HCEC 1CT (cell line): ENCODE data around the gene CRTC3.
"Not testable (repeated sequence)": the region's sequence is repeated elsewhere in the genome, so short reads cannot be mapped to it uniquely, and the experiment has no call there.

ENCODE experiments used
- DNase-seq: peaks from one replicate; pipeline ENCODE4 v3.0.0-alpha.2; 2017

CRTC3 gene

DNA sequence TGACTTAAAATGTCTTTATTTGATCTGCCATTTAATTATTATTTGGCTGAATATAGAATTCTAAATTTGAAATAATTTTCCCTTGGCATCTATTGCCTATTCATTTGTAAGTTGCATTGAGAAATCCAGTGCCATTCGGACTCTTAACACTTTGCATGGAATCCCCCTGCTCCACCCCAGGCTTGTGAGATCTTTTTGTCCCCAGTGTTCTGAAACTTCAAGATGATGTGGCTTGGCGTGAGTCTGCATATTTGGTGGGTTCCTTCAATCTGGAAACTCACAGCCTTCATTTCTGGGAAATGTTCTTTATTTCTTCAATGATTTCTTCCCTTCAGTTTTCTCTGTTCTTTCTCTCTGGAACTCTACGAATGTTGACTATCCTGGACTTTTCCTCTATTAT is 103.6 kb downstream of the CRTC3 start:
- DNase-seq = no peak

DNA sequence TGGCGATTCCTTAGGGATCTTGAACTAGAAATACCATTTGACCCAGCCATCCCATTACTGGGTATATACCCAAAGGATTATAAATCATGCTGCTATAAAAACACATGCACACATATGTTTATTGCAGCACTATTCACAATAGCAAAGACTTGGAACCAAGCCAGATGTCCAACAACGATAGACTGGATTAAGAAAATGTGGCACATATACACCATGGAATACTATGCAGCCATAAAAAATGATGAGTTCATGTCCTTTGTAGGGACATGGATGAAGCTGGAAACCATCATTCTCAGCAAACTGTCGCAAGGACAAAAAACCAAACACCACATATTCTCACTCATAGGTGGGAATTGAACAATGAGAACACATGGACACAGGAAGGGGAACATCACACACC is 107.3 kb downstream of the CRTC3 start:
- DNase-seq = not testable (repeated sequence)

DNA sequence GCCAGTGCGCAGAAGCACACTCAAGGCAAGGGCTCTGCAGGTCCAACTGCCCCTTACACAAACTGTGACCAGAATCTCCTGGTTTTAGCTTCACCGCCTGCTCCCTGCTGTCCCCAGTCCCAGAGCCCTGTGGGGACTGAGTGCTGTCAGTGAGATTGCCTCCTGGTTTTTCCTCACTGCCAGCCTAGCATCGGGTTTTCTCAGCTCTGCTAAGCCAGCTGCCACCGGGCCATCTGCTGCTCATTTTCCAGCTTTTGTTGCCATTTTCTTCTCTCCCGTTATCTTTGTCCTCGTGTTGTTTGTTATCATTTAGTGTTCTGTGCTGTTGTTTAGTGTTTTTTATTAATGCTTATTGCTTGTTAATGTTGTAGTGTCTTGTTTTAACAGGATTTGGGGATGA is 108.0 kb downstream of the CRTC3 start:
- DNase-seq = no peak

DNA sequence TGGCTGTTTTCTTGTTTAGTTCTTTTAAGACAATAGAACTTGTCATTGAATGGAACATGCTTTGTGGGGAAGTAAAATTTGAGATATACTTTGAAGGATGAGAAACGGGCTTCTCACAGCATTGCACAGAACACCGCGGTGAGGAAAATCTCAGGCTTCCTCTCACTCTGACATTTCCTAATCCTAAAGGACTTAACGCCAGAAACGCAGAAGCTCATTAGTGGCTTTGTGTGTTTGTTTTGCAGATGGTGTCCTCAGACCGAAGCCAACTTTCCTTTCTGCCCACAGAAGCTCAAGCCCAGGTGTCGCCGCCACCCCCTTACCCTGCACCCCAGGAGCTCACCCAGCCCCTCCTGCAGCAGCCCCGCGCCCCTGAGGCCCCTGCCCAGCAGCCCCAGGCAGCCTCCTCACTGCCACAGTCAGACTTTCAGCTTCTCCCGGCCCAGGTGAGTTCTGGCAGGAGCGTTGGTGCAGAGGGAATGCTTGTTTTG is 108.5 kb downstream of the CRTC3 start:
- DNase-seq = no peak

DNA sequence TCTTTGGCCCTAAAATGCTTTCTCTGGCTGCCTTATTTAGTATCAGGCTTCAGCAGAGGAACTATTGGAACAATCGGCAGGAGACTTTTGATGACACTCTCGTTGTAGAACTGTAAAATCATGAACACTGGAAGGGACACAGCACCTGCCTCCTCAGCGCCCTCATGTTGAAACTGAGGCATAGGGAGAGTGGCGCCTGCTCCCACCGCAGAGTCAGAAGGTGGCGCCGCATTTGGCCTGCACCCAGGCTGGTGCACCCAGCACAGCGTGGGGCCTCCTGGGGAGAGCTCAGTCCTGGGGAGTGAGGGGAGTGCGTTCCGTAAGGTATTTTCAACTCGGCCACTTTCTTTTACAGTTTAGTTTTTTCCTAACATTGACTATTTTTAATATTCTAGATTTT is 109.2 kb downstream of the CRTC3 start:
- no peak for DNase-seq

DNA sequence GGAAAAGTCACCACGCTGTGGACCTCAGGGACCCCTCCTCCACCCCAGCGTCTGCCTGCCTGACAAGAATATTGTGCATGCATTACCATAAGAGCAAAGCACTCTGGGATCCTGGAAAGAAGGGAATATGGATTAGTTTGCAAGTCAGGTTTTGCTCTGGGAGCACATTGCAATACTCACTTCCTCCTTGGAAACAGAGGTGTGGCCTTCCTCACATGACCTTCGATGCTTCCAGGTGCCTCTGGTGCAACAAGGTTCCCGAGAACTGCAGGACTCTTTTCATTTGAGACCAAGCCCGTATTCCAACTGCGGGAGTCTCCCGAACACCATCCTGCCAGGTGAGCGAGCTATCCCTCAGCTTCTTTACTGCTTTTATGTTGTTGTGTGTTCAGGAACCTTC is 111.1 kb downstream of the CRTC3 start:
- no peak for DNase-seq

DNA sequence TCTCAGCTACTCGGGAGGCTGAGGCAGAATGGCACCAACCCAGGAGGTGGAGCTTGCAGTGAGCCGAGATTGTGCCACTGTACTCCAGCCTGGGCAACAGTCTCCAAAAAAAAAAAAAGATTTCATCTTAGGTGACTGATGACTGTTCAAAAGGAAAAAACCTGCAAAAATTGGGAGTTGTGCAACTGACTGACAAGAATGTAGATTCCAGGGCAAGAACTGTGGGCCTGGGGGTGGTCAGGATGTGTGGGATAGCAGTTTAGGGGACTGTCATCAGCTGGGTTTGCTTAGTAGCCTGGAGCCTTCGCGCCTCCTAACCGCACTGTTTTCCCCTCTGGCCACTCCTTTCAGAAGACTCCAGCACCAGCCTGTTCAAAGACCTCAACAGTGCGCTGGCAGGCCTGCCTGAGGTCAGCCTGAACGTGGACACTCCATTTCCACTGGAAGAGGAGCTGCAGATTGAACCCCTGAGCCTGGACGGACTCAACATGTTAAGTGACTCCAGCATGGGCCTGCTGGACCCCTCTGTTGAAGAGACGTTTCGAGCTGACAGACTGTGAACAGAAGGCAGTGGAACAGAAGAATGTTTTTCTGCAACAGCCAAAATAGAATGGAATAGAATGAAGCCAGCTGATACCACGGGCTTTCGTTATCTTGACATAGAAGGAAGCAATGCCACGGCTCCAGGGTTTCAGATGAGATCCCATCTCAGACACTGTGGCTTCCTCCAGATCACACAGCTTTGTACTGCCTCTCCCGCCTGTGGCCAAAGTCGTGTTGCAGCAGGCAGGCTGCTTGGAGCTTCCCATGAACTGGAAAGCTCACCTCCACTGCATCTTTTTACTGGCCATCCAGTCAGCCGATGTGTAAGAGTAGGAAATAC is 112.1 kb downstream of the CRTC3 start:
- DNase-seq = no peak

DNA sequence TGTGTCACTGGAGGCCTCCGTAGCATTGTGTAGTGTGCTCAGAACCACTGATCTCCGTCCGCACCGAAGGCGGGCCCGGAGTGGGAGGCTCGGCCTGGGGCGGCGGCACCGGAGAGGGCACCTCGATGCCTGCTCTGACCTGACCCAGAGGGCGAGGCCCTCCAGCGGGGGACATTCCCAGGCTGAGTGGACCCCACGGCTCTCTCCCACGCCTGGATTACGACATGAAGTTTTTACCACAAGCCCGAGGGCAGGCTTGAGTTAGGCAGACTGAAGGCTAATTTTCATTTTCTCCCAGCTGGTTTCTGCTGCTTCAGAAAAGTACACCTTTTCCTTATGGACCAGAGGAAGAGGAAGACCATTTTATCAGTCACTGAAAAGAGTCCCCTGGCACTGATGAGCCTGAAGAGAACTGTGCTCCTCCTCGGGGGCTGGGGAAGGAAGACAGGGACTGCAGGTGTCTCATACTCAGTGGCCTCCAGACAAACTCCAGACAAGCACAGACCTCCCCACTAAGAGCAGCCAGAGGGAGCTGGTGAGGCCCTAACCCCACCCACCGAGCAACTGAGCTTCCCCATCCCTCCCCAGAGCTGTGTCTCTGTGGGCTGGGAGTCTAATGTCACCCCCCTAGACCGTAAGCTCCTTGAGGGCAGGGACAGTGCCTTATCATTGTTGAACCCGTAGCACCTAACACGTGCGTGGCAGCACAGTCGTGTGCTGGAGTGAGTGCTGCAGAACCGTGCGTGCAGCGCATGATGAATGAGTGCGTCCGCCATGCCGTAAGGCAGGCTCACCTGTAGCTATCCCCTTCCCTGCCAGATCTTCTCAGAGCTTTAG is 113.0 kb downstream of the CRTC3 start:
- DNase-seq = no peak

DNA sequence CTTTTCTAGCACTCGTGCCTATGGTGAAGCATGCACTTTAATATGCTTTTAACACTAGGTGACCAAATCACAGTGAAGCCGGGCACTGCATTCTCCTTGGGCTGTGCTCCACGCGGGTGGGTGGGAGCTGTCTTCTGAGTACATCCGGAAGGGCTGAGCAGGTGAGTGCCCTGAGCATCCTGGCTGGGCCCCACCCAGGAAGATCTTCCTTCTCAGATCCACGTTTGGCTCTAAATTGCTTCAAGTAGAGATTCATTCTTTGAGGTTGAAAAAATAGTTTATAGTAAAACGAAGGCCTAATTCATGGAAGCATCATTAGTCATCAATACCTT is 113.5 kb downstream of the CRTC3 start:
- DNase-seq = no peak

DNA sequence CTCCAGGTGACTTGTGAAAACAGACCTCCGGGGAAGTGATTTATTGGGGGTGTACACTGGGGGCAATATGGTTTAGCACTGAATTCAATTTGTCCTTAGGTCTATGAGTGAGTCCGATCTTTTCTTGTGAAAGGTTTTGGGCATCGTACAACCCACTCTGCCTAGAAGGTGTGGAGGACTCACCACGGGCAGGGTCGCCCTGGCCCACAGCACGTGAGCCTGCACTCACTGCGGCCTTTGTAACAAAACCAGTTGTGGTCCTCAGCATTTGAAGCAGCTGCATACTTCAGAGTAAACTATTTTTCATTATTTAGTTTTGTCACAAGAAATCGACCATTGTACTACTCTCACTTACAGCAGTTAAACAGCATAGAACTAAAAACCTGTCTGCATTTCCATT is 114.8 kb downstream of the CRTC3 start:
- no peak for DNase-seq

DNA sequence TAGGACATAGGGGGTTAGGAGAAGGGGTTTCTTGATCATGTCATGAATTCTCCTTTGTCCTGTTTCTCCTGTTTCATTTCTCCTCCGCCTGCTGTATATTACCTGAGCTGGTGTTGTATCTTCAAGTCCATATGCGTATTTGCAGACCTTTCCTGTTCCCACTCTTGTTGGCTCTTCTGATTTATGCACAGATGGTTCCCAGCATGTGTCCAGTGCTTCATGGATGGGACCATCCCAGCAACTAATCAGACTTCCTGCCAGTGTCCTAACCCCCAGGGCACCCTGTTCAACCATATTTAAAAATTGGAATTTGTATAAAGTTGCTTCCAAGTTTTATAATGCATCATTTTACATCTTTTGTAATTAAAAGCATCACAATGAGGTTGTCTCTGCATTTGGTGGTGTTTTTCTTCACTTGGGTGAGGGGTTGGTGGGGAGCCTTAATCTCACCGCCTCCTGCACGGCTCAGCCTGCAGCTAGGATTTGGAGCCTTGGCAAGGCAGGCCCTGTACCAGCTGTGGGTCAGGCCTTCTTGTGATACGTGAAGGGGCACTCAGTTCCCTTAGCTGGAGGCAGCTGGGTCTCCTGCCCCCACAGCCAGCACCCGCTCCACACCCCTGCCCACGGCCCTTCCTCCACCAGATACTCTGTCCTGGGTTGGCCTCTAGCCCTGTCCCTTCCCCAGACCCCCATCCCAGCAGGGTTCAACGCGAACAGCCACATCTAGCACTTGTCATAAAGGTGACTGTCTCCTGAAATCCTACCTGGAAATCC is 115.4 kb downstream of the CRTC3 start:
- no peak for DNase-seq

DNA sequence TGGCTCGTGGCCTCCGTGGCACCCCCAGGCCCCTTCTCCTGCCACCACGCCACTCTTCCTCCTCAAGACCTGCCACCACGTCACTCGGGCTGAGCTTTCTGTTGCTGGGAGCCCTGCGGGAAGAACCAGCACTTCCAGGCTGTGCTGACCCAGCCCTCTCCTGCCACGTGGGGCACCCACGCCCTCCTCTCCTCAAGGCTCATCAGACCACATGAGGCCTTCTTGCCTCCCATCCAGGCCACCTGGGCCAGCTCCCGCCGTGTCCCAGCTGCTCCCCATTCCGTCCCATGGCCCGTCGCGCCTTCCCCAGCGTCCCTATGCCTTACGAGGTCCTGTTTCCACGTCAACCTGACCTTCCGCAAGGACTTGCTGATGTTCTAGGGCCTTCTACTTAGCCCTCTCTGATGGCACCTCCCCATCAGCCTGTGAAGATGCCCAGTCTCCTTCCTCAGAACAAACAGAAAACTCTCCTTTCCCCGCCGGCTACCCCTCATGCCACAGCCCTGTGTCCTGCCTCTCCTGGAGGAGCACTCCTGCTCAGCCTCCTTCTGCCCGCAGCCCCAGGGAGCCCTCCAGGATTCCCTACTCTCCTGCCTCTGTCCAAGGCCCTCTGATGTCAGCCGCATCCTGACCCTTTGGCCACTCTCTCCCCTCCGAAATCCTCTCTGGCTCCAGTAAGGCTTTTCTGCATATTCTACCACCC is 116.3 kb downstream of the CRTC3 start:
- no peak for DNase-seq

DNA sequence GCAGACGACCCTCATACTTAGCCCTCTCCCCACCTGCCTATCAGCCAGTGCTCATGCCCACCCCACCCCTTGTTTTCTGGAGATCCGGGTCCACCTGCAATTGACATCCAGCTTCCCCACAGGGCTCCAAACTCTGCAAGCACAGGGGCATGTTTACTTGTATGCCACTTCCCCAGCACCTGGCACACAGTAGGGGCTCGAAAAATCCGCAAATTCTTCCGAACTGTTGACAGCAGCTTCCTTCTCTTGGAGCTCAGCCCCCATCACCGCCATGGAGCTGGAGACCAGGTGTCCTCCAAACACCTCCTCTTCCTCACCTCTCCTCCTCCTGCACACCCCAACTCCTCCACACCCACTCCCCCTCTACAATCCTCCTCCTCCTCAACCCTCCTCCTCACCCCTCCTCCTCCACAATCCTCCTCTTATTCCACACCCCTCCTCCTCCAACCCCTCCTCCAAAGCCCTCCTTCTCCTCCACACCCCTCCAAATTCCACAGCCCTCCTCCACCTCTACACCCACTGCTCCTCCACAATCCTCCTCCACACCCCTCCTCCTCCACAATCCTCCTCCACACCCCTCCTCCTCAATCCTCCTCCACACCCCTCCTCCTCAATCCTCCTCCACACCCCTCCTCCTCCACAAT is 117.1 kb downstream of the CRTC3 start:
- no peak for DNase-seq

DNA sequence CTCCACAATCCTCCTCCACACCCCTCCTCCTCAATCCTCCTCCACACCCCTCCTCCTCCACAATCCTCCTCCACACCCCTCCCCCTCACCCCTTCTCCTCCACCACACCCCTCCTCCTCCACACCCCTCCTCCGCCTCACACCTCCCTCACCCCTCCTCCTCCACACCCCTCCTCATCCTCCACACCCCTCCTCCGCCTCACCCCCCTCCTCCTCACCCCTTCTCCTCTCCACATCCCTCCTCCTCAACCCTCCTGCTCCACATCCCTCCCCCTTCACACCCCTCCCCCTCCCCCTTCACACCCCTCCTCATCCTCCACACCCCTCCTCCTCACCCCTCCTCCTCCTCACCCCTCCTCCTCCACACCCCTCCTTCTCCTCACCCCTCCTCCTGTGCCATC is 117.6 kb downstream of the CRTC3 start:
- DNase-seq = no peak

DNA sequence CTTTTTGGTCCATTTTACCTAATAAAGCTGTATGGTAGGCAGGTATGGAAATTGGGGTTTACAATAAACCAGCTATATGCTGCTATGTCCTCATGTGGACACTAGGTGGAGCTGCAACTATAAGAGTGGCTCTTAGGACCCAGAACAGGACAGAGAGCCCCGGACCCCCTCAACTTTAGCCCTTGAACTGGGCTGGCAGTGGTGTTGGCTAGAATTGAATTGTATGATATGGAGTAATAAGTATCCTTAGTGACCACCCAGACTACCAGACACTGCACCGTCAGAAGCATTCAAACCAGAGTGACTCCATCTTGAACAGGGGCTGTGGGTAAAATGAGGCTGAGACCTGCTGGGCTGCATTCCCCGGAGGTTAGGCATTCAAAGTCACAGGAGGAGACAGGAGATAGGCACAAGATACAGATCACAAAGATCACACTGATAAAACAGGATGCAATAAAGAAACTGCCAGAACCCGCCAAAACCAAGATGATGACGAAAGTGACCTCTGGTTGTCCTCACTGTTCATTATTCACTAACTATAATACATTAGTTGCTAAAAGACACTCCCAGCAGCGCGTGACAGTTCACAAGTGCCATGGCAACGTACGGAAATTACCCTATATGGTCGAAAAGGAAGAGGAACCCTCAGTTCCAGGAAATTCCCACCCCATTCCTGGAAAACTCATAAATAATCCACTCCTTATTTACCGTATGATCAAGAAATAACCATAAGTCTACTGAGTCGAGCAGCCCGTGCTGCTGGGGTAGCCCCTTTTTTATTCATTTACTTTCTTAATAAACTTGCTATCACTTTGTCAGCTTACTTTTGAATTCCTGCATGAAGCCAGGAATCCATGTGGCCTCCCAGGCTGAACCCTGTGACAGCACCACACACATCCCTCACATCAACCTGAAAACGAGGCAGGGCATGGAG is 118.7 kb downstream of the CRTC3 start:
- peak; percentile 88 for DNase-seq

DNA sequence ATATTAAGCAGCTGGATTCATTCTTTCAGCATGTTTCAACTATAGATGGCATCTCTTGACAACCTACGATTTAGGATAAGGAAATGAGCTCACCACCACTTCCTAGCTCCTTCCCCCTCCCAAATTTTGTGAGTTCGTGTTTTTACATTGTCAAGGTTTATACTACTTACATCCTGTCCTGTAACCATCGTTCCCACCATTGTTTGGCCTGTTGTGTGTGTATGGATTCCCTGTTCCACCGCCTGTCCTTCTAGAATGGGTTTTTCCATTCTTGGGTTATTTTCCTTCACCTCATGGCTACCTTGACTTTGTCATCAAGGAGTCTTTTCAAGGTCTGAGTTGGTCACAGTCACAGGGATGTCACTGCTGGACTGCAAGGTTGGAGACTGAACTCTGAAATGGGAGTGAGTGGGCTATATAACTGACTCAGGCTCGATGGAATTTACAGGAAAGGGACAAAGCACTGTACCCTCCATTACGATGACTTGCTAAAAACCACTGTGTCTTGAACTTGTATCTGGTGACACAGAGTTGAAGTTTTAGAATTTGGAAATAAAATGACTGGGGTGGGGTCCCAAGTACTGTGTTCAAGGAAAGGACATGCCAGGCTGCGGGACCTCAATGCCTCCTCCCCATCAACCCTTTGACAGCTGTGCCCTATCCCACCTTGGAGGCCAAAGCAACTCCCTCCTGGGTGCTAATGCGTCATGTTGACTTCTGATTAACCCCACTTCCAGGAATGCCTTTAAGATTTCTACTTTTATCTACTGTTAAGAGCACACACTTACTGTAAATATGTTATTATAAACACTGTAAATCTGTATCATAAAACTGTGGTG is 120.6 kb downstream of the CRTC3 start:
- DNase-seq = peak; percentile 41

DNA sequence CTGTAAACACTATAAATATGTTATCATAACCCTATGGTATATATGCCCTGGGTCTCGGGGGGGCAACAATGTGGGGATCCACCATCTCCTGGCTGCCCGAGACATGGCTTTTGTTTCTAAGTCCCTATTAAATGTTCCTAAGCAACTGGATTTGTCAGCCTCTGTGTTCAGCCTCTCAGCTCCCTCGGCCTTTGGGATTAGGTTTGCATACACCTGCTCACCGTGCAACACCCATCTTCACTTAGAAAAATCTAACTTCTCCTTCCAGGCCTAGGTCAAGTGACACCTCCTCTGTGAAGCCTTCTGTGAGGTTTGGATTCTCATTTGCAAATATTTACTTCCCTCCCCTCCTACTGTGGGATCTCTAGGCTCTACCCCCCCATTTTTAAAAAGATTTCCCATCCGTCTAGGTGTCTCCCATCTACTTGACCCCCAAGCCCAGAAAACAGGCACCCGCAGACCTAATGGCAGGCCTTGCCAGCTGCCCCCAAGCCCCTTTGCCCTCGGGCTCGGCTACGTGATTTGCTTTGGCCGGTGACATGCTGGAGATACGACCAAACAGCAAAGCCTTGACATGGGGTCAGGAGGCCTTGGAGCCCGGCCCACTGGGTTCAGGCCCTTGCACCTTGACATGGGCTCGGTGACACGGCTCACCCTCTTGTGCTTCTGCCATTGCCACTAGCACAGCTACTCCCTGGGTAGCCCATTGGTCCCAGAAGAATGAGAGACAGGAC is 121.4 kb downstream of the CRTC3 start:
- no peak for DNase-seq

DNA sequence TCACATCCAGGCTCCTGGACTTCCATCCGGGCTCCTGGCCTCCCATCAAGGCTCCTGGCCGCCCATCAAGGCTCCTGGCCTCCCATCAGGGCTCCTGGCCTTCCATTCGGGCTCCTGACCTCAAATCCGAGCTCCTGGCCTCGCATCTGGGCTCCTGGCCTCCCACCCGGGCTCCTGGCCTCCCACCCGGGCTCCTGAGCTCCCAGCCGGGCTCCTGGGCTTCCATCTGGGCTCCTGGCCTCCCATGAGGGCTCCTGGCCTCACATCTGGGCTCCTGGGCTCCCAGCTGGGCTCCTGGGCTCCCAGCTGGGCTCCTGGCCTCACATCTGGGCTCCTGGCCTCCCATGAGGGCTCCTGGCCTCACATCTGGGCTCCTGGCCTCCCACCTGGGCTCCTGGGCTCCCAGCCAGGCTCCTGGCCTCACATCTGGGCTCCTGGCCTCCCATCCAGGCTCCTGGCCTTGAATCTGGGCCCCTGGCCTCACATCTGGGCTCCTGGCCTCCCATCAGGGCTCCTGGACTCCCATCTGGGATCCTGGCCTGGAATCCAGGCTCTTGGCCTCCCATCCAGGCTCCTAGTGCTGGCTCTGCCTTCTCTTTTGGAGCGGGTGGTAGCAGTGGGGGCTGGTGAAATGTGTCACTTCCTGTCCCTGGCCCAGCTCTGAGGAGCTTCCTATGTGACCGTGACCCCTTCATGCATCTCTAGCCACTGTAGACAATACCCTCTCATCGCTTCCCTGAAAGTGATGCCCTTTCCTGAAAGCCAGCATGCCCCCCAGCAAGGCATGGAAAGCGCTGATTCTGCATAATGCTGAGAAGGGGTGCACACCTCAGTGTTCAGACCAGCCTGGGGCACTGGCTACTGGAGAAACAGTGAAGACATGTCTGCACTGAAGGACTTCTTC is 124.8 kb downstream of the CRTC3 start:
- DNase-seq = no peak
